Esophagus muscularis mucosa (tissue), 4 donors: ENCODE measurements around the gene CDA. TPM values are rescaled to one million over a fixed set of nuclear protein-coding genes. Genes with fewer than 3 reads are reported as not detected.

ENCODE experiments used
- DNase-seq: peaks from one replicate; pipeline ENCODE4 v3.0.0-alpha.2; 2017; ENCODE audit errors: extremely low spot score
- H3K27ac ChIP-seq, 4 donors: fragments of 200-600 bp; sonication (generic); replicated peaks in 1 of 4; 1 replicate in 3 of 4; 2 replicates in 1 of 4; pipeline ENCODE4 v1.5.1; 2016 to 2019; ENCODE audit warnings: mild to moderate bottlenecking in 1 of 4
- H3K27me3 ChIP-seq, 4 donors: fragments of 200-600 bp; sonication (generic); one replicate each; pipeline versions ENCODE4 v1.5.1 to v1.6.0; 2016 to 2019
- H3K36me3 ChIP-seq, 4 donors: fragments of 200-600 bp; sonication (generic); one replicate each; pipeline ENCODE4 v1.5.1; 2016 to 2019
- H3K4me1 ChIP-seq, 4 donors: fragments of 200-600 bp; sonication (generic); one replicate each; pipeline ENCODE4 v1.5.1; 2016 to 2019
- H3K4me3 ChIP-seq, 4 donors: fragments of 200-600 bp; sonication (generic); 1 replicate in 2 of 4; 2 replicates in 2 of 4; pipeline ENCODE4 v1.5.1; 2016 to 2019; ENCODE audit warnings: mild to moderate bottlenecking in 4 of 4, moderate library complexity in 1 of 4
- H3K9me3 ChIP-seq, 4 donors: fragments of 200-600 bp; sonication (generic); 1 replicate in 3 of 4; 2 replicates in 1 of 4; pipeline ENCODE4 v1.5.1; 2016 to 2019
- EP300 ChIP-seq: sonication (generic); formaldehyde crosslinking; IDR thresholded peaks from one replicate; pipeline ENCODE4 v1.6.1; 2017; ENCODE audit warnings: antibody characterized with exemption
- POLR2A ChIP-seq: fragments of 450-650 bp; IDR thresholded peaks from one replicate; pipeline ENCODE4 v1.6.1; 2017; ENCODE audit warnings: antibody characterized with exemption, moderate library complexity, mild to moderate bottlenecking, low read depth
- POLR2AphosphoS5 ChIP-seq, 2 donors: sonication (generic); formaldehyde crosslinking; IDR thresholded peaks; one replicate each; pipeline ENCODE4 v1.6.1; 2017; ENCODE audit warnings: antibody characterized with exemption in 2 of 2
- WGBS: methylation state at CpG from one replicate; pipeline ENCODE4 v1.1.5; 2018; 5-methylcytosine and 5-hydroxymethylcytosine counted together
- intact Hi-C: fragments of 100-400 bp; cut with DNase I; formaldehyde crosslinking; loops from one replicate; pipeline ENCODE4 v1.15.1; 2023
- total RNA-seq, 4 donors: library from RNA; depleted of rRNA; stranded (reverse); fragments of >200 nt; gene quantifications; one replicate each; pipeline versions ENCODE4 v1.1.0 to v1.2.1, GENCODE V29; 2016
- TF ChIP-seq, protein P1 (sequence below), 3 experiments: fragments of 200-600 bp in 2 of 3; fragments of 450-650 bp in 1 of 3; sonication (generic) in 2 of 3; IDR thresholded peaks; one replicate each; pipeline ENCODE4 v1.5.1; 2017 to 2019; ENCODE audit warnings: antibody characterized with exemption in 3 of 3, mild to moderate bottlenecking in 2 of 3, moderate library complexity in 1 of 3

Gene CDA
- total RNA-seq, 4 donors from 2014 or later = 1.7 to 7.5 (median 6.0) TPM

DNA sequence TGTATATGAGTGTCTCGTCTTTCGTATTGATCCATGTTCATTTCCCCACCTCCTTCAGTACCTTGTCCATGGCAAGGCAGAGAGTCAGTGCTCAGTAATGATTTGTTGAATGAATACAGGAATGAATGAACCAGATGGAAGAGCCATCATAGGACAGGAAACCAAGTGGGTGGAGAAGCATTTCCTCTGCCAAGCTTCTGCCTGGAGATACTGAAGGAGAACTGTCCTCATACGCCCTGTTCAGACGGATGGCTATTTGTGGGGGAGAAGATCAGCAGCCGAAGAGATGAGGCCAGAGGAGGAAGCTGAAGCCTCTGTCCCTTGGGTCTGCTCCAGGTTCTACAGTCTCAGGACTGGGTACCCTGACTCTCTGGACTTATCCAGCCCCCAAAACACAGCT, 30.7 kb upstream of the CDA start:
- TF ChIP-seq EP300 (no peak), POLR2A (no peak), POLR2AphosphoS5 (IDR thresholded peaks at IDR 0.05) (no peak)
- TF ChIP-seq, protein P1, sequence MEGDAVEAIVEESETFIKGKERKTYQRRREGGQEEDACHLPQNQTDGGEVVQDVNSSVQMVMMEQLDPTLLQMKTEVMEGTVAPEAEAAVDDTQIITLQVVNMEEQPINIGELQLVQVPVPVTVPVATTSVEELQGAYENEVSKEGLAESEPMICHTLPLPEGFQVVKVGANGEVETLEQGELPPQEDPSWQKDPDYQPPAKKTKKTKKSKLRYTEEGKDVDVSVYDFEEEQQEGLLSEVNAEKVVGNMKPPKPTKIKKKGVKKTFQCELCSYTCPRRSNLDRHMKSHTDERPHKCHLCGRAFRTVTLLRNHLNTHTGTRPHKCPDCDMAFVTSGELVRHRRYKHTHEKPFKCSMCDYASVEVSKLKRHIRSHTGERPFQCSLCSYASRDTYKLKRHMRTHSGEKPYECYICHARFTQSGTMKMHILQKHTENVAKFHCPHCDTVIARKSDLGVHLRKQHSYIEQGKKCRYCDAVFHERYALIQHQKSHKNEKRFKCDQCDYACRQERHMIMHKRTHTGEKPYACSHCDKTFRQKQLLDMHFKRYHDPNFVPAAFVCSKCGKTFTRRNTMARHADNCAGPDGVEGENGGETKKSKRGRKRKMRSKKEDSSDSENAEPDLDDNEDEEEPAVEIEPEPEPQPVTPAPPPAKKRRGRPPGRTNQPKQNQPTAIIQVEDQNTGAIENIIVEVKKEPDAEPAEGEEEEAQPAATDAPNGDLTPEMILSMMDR (IDR thresholded peaks at IDR 0.05) = no peak
- Histone ChIP-seq H3K9me3 (no peaks in the 10 kb centered on the region), H3K4me3 (no peak overlapping the region), H3K4me1 (peaks cover 8 to 20% (median 15%) of the 10 kb centered on the region in 4 donors), H3K27ac (no peak overlapping the region), H3K36me3 (no peaks in the 10 kb centered on the region), H3K27me3 (peaks cover 0 to 69% (median 9%) of the 10 kb centered on the region in 4 donors)
- intact Hi-C loops = no loop called here
- DNase-seq = no peak
- WGBS = 67% methylated on average over 5 of the region's 5 CpGs

DNA sequence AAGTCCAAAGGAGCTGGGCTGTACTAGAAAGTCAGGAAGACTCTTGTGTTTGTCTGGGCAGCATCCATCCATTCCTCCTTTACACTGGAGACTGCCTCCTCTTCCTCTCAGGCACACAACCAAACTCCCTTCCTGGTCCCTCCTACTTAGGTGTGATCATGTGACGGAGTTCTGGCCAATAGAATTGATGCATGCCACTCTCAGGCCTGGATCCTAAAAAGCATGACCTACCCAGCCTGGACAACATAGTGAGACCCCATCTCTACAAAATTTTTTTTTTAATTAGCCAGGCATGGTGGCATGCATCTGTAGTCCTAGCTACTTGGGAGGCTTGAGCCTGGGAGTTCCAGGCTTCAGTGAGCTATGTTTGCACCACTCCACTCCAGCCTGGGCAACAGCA, 27.9 kb upstream of the CDA start:
- H3K4me3 ChIP-seq = no peak overlapping the region

DNA sequence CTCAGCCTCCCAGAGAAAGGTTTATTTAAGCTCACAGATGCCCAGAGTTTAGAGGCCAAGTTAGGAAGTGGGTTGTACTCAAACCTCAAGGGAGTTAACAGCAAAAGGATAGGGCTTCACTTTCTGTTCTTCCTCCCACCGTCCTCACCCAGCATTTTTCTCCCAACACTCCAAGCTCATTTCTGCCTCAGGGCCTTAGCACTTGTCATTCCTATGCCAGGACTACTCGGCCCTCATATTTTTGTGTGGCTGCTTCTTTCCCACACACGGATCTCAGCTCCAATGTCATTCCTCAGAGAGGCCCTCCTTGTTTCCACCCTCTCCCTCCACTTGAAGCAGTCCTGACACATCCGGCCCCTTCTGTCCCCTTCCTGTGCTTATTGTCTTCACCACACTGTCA, 23.7 kb upstream of the CDA start:
- no peaks in the 10 kb centered on the region for H3K9me3 ChIP-seq
- TF ChIP-seq POLR2AphosphoS5 (IDR thresholded peaks at IDR 0.05) (no peak), POLR2A (no peak), EP300 (no peak)
- TF ChIP-seq, protein P1 (IDR thresholded peaks at IDR 0.05) = no peak
- peaks cover 0 to 51% (median 0%) of the 10 kb centered on the region in 4 donors for H3K27me3 ChIP-seq
- intact Hi-C loops = no loop called here
- 57% methylated on average over 4 of the region's 4 CpGs for WGBS
- no peaks in the 10 kb centered on the region for H3K4me1 ChIP-seq
- no peak overlapping the region for H3K27ac ChIP-seq
- no peaks in the 10 kb centered on the region for H3K36me3 ChIP-seq
- no peak overlapping the region for H3K4me3 ChIP-seq
- no peak for DNase-seq

More for the DNA sequence above, 27.9 kb upstream of the CDA start:
- intact Hi-C loops = no loop called here
- Histone ChIP-seq H3K9me3 (no peaks in the 10 kb centered on the region), H3K4me1 (peaks cover 0 to 4% (median 0%) of the 10 kb centered on the region in 4 donors), H3K27ac (no peak overlapping the region), H3K36me3 (no peaks in the 10 kb centered on the region), H3K27me3 (peaks cover 0 to 41% (median 0%) of the 10 kb centered on the region in 4 donors)
- 100% methylated on average over 1 of the region's 1 CpG for whole genome bisulfite sequencing
- no peak for DNase-seq
- TF ChIP-seq, protein P1 (IDR thresholded peaks at IDR 0.05) = no peak
- no peak for TF ChIP-seq POLR2AphosphoS5 (IDR thresholded peaks at IDR 0.05)
- no peak for TF ChIP-seq POLR2A
- TF ChIP-seq EP300 = no peak

DNA sequence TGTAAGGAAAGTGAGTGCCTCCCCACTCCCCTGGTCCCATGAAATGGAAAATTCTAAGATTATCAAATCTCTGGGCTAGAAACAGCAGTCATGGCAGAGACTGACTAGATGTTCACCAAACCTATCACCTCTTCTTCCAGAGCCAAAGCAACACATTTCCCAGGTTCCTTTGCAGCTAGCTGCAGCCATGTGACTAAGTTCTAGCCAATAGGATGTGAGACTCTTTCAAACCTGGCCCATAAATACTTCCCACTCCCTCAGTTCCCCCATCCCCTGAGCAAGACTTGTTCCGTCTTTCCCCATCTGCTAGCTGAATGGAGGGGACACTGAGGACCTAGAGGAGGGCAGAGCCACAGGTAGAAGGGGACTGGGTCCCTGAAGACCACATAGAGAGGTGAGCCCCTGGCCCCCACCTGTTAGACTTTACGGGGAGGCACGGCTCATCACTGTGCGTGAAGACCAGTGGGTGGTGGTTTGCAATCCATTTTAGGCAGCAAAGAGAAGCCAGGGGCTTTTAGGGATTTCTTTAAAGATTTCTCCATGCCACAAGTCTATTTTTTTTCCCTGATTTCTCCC, 19.3 kb upstream of the CDA start:
- H3K9me3 ChIP-seq = peaks cover 0 to 7% (median 1%) of the 10 kb centered on the region in 4 donors
- no peaks in the 10 kb centered on the region for H3K36me3 ChIP-seq
- WGBS = 84% methylated on average over 4 of the region's 4 CpGs

More for the DNA sequence above, 19.3 kb upstream of the CDA start:
- intact Hi-C loops = no loop called here
- Histone ChIP-seq H3K4me1 (no peaks in the 10 kb centered on the region), H3K4me3 (no peak overlapping the region), H3K27me3 (peaks cover 0 to 44% (median 0%) of the 10 kb centered on the region in 4 donors), H3K27ac (no peak overlapping the region)
- no peak for DNase-seq
- TF ChIP-seq POLR2AphosphoS5 (IDR thresholded peaks at IDR 0.05) (no peak), EP300 (no peak), POLR2A (no peak)
- TF ChIP-seq, protein P1 (IDR thresholded peaks at IDR 0.05) = no peak
